ENCODE measurements around the gene UTP18.

Gene UTP18

DNA sequence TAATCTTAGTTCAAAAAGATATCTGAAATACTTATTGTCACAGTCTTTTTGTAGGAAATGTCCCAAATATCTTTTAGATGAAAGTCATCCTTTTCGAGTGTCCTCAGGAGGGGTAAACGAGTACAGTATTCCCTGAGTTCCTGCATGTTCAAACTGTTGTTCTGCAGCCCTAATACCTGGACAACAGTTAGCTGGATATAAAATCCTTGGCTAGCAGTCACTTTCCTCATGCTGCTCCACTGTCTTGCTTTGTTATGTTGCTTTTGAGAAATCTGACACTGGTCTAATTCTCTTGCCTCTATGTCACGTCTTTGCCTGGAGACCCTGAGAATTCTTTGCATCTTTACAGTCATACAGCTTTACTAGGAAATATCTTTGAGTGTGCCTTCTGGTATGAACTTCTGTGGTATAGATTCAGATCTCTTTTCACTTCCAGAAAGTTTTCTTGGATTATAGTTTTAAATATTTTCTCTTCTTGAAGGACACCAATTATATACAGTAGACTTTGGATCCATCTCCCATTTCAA is 10.0 kb upstream of the UTP18 start:
- TF ChIP-seq EZH2phosphoT487 (IDR thresholded peaks at IDR 0.05; ENCODE audit: borderline replicate concordance), result no peak
- TF ChIP-seq, protein P1, sequence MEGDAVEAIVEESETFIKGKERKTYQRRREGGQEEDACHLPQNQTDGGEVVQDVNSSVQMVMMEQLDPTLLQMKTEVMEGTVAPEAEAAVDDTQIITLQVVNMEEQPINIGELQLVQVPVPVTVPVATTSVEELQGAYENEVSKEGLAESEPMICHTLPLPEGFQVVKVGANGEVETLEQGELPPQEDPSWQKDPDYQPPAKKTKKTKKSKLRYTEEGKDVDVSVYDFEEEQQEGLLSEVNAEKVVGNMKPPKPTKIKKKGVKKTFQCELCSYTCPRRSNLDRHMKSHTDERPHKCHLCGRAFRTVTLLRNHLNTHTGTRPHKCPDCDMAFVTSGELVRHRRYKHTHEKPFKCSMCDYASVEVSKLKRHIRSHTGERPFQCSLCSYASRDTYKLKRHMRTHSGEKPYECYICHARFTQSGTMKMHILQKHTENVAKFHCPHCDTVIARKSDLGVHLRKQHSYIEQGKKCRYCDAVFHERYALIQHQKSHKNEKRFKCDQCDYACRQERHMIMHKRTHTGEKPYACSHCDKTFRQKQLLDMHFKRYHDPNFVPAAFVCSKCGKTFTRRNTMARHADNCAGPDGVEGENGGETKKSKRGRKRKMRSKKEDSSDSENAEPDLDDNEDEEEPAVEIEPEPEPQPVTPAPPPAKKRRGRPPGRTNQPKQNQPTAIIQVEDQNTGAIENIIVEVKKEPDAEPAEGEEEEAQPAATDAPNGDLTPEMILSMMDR (conservative IDR thresholded peaks at IDR 0.05; ENCODE audit: low read length), result no peak
- Histone ChIP-seq H3K27me3 (ENCODE audit: insufficient read depth, low read length, poor library complexity, severe bottlenecking) (no peaks in the 10 kb centered on the region), H3K4me3 (ENCODE audit: low read length, poor library complexity, severe bottlenecking) (no peak overlapping the region), H3F3A (ENCODE audit: low read depth) (no peaks in the 10 kb centered on the region), H3K4me1 (ENCODE audit: insufficient read depth, low read length, poor library complexity, severe bottlenecking) (peaks cover 23% of the 10 kb centered on the region), H2AFZ (ENCODE audit: low read length) (no peak overlapping the region), H3K79me2 (ENCODE audit: insufficient read depth, low read length) (peaks cover 52% of the 10 kb centered on the region), H4K20me1 (ENCODE audit: insufficient read depth, low read length, poor library complexity, severe bottlenecking) (peaks cover 25% of the 10 kb centered on the region), H3K4me2 (ENCODE audit: low read depth, low read length, poor library complexity, severe bottlenecking) (no peak overlapping the region), H3K9ac (ENCODE audit: low read depth, low read length, poor library complexity, severe bottlenecking) (no peak overlapping the region), H3K9me2 (replicated peaks; ENCODE audit: low read depth, low read length) (no peaks in the 10 kb centered on the region), H3K36me3 (ENCODE audit: insufficient read depth, low read length) (peaks cover 15% of the 10 kb centered on the region; the same call in 1 of the 2 replicates), H3K9me3 (ENCODE audit: insufficient read depth, low read depth, low read length) (no peaks in the 10 kb centered on the region)

DNA sequence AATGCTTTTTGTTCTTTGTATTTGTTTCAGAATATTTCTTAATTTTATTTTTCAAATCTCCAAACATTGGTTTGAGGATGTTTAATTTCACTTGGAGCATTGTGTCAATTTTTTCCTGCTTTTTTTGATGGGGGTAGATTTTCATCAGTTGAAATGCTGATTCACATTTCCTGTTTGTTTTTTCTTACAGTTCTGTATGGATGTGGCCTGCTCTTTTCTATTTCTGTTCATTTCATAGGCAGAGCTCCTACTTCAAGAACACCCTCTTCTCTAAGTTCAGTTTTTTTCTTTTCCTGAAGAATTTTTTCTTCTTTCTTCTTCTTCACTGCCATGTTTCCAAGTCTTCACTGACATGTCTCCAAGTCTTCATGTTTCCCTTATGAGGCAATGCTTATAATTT is 9.3 kb upstream of the UTP18 start:
- peaks cover 58% of the 10 kb centered on the region for H3K79me2 ChIP-seq (ENCODE audit: insufficient read depth, low read length)
- H3K4me1 ChIP-seq (ENCODE audit: insufficient read depth, low read length, poor library complexity, severe bottlenecking), result peaks cover 29% of the 10 kb centered on the region
- no peaks in the 10 kb centered on the region for H3K9me2 ChIP-seq (replicated peaks; ENCODE audit: low read depth, low read length)
- H2AFZ ChIP-seq (ENCODE audit: low read length), result no peak overlapping the region
- no peaks in the 10 kb centered on the region for H3K27me3 ChIP-seq (ENCODE audit: insufficient read depth, low read length, poor library complexity, severe bottlenecking)
- no peak overlapping the region for H3K4me2 ChIP-seq (ENCODE audit: low read depth, low read length, poor library complexity, severe bottlenecking)
- H3K9ac ChIP-seq (ENCODE audit: low read depth, low read length, poor library complexity, severe bottlenecking), result no peak overlapping the region
- TF ChIP-seq, protein P1 (conservative IDR thresholded peaks at IDR 0.05; ENCODE audit: low read length), result no peak
- no peak for TF ChIP-seq EZH2phosphoT487 (IDR thresholded peaks at IDR 0.05; ENCODE audit: borderline replicate concordance)
- no peaks in the 10 kb centered on the region for H3K9me3 ChIP-seq (ENCODE audit: insufficient read depth, low read depth, low read length)
- H3K4me3 ChIP-seq (ENCODE audit: low read length, poor library complexity, severe bottlenecking), result no peak overlapping the region
- H3F3A ChIP-seq (ENCODE audit: low read depth), result no peaks in the 10 kb centered on the region
- H3K36me3 ChIP-seq (ENCODE audit: insufficient read depth, low read length), result peaks cover 15% of the 10 kb centered on the region; the same call in 1 of the 2 replicates
- peaks cover 31% of the 10 kb centered on the region for H4K20me1 ChIP-seq (ENCODE audit: insufficient read depth, low read length, poor library complexity, severe bottlenecking)

DNA sequence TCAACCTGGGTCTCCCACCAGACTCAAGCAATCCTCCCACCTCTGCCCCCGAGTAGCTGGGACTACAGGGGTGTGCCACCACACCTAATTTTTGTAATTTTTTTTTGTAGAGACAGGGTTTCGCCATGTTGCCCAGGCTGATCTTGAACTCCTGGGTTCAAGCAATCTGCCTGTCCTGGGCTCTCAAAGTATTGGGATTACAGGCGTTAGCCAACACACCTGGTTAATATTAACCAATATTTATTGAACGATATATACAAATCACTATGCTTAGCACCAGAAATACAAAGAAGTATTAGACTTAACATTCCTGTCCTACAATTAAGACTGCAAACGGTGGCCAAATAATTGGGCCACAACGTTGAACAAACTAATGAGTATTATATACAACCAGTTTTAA is 4.7 kb upstream of the UTP18 start:
- peak overlapping the region; percentile 95 for H3K4me3 ChIP-seq (ENCODE audit: low read length, poor library complexity, severe bottlenecking)
- peaks cover 15% of the 10 kb centered on the region; the same call in 1 of the 2 replicates for H3K36me3 ChIP-seq (ENCODE audit: insufficient read depth, low read length)
- H3F3A ChIP-seq (ENCODE audit: low read depth), result no peaks in the 10 kb centered on the region
- TF ChIP-seq, protein P1 (conservative IDR thresholded peaks at IDR 0.05; ENCODE audit: low read length), result no peak
- no peak for TF ChIP-seq EZH2phosphoT487 (IDR thresholded peaks at IDR 0.05; ENCODE audit: borderline replicate concordance)
- H3K9me2 ChIP-seq (replicated peaks; ENCODE audit: low read depth, low read length), result no peaks in the 10 kb centered on the region
- H4K20me1 ChIP-seq (ENCODE audit: insufficient read depth, low read length, poor library complexity, severe bottlenecking), result peaks cover 69% of the 10 kb centered on the region
- peak overlapping the region; percentile 90 for H3K9ac ChIP-seq (ENCODE audit: low read depth, low read length, poor library complexity, severe bottlenecking)
- H2AFZ ChIP-seq (ENCODE audit: low read length), result no peak overlapping the region
- H3K9me3 ChIP-seq (ENCODE audit: insufficient read depth, low read depth, low read length), result no peaks in the 10 kb centered on the region
- H3K4me1 ChIP-seq (ENCODE audit: insufficient read depth, low read length, poor library complexity, severe bottlenecking), result peaks cover 57% of the 10 kb centered on the region
- H3K4me2 ChIP-seq (ENCODE audit: low read depth, low read length, poor library complexity, severe bottlenecking), result peak overlapping the region; percentile 81
- no peaks in the 10 kb centered on the region for H3K27me3 ChIP-seq (ENCODE audit: insufficient read depth, low read length, poor library complexity, severe bottlenecking)
- peaks cover 89% of the 10 kb centered on the region for H3K79me2 ChIP-seq (ENCODE audit: insufficient read depth, low read length)
